ENCODE results near the gene SBNO2. TPM values are rescaled to one million over a fixed set of nuclear protein-coding genes. Genes with fewer than 3 reads are reported as not detected.

SBNO2 gene
- total and polyA plus RNA-seq, 9 of the 15 experiments (the other 6 are each of a cell fraction or from before 2014, with no cell fraction given) = 0.01 to 46.2 (median 6.7) TPM

DNA sequence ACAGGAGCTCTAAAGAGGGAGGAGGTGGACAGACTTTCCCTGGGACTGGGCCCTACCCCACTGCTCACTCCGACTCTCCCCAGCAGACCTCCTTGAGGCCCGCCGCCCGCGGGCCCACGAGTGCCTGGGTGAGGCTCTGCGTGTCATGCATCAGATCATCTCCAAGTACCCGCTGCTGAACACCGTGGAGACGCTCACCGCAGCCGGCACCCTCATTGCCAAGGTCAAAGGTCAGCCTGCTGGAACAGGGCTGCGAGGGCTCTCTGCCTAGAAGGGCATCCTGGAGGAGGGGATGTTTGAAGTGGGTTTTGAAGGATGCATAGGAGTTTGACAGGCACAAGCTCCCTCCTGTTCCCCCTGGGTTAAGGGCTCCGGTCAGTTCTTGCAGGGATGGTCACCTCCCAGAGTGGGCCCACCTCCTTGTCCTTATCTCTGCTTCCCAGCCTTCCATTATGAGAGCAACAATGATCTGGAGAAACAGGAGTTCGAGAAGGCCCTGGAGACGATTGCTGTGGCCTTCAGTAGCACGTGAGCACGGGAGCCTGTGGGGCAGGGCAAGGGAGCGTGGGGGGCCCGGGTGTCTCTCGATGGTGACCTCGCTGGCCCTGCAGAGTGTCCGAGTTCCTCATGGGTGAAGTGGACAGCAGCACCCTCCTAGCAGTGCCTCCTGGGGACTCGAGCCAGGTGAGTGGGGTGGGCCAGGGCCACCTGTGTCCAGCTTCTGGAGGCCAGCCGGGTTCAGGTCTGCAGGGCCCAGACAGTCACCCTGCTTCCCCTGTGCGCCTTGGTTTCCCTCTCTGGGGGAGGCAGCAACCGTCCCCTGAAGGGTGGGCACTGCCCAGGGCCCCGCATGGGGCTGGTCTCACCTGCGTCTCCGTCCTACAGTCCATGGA lies 100.8 kb downstream of the SBNO2 start (continued):
- TF ChIP-seq ETV1 (tag; conservative IDR thresholded peaks at IDR 0.05; ENCODE audit: low read depth) = no peak
- TF ChIP-seq RCOR1 (IDR thresholded peaks at IDR 0.05; ENCODE audit: borderline replicate concordance in 1 of 2, low read depth in 2 of 2, low read length in 2 of 2) = peak in 1 of 2 experiments; percentile 43; a peak in 1 of 4 replicates
- TF ChIP-seq HDAC2 (IDR thresholded peaks at IDR 0.05) = 0 out of 2 replicates have a peak, but pooled peaks have one; percentile 26
- TF ChIP-seq RBM25 (IDR thresholded peaks at IDR 0.05; ENCODE audit: low read depth, low read length, severe bottlenecking) = no peak
- no peak for TF ChIP-seq ZNF24 (IDR thresholded peaks at IDR 0.05)
- TF ChIP-seq PHF8 (IDR thresholded peaks at IDR 0.05; ENCODE audit: borderline replicate concordance, low read length) = no peak
- no peak for TF ChIP-seq PRMT5 (CRISPR knock-in tag; IDR thresholded peaks at IDR 0.05)
- TF ChIP-seq ZNF780A (CRISPR knock-in tag; IDR thresholded peaks at IDR 0.05) = no peak
- TF ChIP-seq POLR3A (IDR thresholded peaks at IDR 0.05; ENCODE audit: borderline replicate concordance, extremely low read depth, insufficient read depth, insufficient read length) = no peak
- TF ChIP-seq, protein P1, sequence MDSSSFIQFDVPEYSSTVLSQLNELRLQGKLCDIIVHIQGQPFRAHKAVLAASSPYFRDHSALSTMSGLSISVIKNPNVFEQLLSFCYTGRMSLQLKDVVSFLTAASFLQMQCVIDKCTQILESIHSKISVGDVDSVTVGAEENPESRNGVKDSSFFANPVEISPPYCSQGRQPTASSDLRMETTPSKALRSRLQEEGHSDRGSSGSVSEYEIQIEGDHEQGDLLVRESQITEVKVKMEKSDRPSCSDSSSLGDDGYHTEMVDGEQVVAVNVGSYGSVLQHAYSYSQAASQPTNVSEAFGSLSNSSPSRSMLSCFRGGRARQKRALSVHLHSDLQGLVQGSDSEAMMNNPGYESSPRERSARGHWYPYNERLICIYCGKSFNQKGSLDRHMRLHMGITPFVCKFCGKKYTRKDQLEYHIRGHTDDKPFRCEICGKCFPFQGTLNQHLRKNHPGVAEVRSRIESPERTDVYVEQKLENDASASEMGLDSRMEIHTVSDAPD (CRISPR knock-in tag; IDR thresholded peaks at IDR 0.05) = no peak
- TF ChIP-seq CBFB (CRISPR knock-in tag; IDR thresholded peaks at IDR 0.05) = no peak
- no peak for TF ChIP-seq MBD2 (IDR thresholded peaks at IDR 0.05; ENCODE audit: borderline replicate concordance, low read depth)
- TF ChIP-seq CBFA2T3 (IDR thresholded peaks at IDR 0.05) = peak; percentile 83
- TF ChIP-seq, protein P2, sequence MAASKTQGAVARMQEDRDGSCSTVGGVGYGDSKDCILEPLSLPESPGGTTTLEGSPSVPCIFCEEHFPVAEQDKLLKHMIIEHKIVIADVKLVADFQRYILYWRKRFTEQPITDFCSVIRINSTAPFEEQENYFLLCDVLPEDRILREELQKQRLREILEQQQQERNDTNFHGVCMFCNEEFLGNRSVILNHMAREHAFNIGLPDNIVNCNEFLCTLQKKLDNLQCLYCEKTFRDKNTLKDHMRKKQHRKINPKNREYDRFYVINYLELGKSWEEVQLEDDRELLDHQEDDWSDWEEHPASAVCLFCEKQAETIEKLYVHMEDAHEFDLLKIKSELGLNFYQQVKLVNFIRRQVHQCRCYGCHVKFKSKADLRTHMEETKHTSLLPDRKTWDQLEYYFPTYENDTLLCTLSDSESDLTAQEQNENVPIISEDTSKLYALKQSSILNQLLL (CRISPR knock-in tag; IDR thresholded peaks at IDR 0.05; ENCODE audit: borderline replicate concordance) = no peak
- no peak for TF ChIP-seq KHSRP (IDR thresholded peaks at IDR 0.05)
- TF ChIP-seq LARP7 (IDR thresholded peaks at IDR 0.05) = no peak
- TF ChIP-seq ZNF274 (IDR thresholded peaks at IDR 0.05; ENCODE audit: borderline replicate concordance, low read depth, low read length) = no peak
- no peak for TF ChIP-seq FOS (IDR thresholded peaks at IDR 0.05; ENCODE audit: extremely low read depth, insufficient read length)
- TF ChIP-seq NR2F6 (CRISPR knock-in tag; IDR thresholded peaks at IDR 0.05) = no peak
- TF ChIP-seq CBX3 (IDR thresholded peaks at IDR 0.05; ENCODE audit: borderline replicate concordance in 1 of 2, low read length in 2 of 2) = no peak
- no peak for TF ChIP-seq NCOA4 (IDR thresholded peaks at IDR 0.05; ENCODE audit: partially characterized antibody)
- no peak for TF ChIP-seq SMAD1 (IDR thresholded peaks at IDR 0.05; ENCODE audit: low read depth, low read length, partially characterized antibody)
- TF ChIP-seq SRSF9 (IDR thresholded peaks at IDR 0.05; ENCODE audit: borderline replicate concordance, low read depth, low read length) = no peak
- peak; percentile 52; the same call in 1 of the 2 replicates for TF ChIP-seq ZBTB7A (IDR thresholded peaks at IDR 0.05; ENCODE audit: borderline replicate concordance, control insufficient read depth, low read depth, low read length)
- TF ChIP-seq IRF2 (CRISPR knock-in tag; IDR thresholded peaks at IDR 0.05) = no peak
- TF ChIP-seq ZNF395 (CRISPR knock-in tag; IDR thresholded peaks at IDR 0.05) = no peak
